GM18508 (cell line): ENCODE measurements around the gene ZNF567.
"Not testable (repeated sequence)": the region's sequence is repeated elsewhere in the genome, so short reads cannot be mapped to it uniquely, and the experiment has no call there.

ENCODE experiments used
- ATAC-seq: cut with Tn5 transposase; IDR thresholded peaks from one replicate; pipeline ENCODE4 v1.9.1; 2021; ENCODE audit warnings: moderate number of reproducible peaks; ENCODE audit not compliant: insufficient read depth, unreplicated experiment

ZNF567 gene

GRCh38 chr19:36749613-36750012, 62.2 kb downstream of the ZNF567 start:
- not testable (repeated sequence) for ATAC-seq

GRCh38 chr19:36750066-36750691, 62.8 kb downstream of the ZNF567 start:
- no peak for ATAC-seq
